Stimulated activated CD8-positive, alpha-beta memory T cell treated with anti-CD3 and anti-CD28 coated beads, Interleukin-7, amount 100 ng/mL, for 1 hour (primary cell): ENCODE results near the gene PWWP2B.

ENCODE experiments used
- DNase-seq, 2 donors: peaks; one replicate each; pipeline ENCODE4 v3.0.0-alpha.2; 2020; ENCODE audit warnings: low read depth in 2 of 2

PWWP2B gene

DNA sequence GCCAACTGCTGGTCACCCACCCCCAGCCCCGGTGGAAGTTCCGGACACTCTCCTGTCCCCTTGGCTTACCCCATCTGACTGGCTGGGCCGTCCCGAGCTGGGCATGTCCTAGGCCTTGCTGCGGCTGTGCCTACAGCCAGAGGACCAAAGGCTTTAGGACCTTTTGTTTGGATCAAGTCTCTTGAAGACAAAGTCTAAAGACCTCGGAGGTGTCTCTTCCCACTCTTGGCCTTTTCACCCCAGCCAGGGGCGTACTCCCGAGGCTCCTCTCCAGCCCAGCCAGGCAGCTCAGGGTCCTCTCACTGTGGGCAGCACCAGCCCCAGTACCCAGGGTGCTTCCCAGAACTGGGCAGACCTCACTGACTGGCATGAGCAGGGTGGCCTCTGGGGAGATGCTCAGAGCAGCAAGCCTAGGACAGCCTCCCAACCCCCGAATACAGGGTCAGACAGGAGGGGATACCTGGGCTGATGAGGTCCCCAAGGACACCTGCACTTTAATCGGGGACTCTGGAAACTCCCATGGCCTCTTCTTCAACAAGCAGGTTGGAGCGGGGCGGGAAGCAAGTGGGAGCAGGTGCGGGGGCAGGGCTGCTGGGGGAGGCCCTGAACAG lies 2.7 kb upstream of the PWWP2B start:
- DNase-seq: no peak

GRCh38 chr10:132394936-132395703 lies 1.9 kb upstream of the PWWP2B start:
- no peak for DNase-seq

GRCh38 chr10:132395704-132396493 lies 1.1 kb upstream of the PWWP2B start:
- no peak for DNase-seq

DNA sequence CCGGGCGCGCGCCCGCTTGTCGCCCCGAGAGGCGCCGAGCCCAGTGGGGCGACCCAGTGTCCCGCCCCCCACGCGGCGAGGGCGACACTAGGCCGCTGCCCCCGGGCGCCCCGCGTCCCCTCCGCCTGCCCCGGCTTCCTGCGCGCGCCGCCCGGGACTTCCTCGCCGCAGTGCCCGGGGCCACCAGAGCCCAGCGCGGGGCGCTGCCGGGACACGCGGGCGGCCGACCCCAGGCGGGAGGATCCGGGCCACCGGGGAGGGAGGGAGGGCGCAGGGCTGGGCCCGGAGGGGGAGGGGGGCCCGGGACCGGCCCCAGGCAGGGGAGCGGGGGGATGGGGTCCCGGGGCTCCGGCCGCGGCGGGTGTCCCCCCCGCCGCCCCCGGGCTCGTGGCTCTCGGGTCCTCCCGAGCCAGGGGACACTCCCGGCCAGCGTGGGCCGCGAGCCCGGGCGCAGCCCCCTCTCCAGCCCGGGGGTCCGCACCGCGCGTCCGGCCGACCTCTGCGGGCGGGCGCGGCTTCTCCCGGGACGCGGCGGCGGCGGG lies 435 bp upstream of the PWWP2B start:
- DNase-seq: peak in 1 of 2 donors; percentile 24

DNA sequence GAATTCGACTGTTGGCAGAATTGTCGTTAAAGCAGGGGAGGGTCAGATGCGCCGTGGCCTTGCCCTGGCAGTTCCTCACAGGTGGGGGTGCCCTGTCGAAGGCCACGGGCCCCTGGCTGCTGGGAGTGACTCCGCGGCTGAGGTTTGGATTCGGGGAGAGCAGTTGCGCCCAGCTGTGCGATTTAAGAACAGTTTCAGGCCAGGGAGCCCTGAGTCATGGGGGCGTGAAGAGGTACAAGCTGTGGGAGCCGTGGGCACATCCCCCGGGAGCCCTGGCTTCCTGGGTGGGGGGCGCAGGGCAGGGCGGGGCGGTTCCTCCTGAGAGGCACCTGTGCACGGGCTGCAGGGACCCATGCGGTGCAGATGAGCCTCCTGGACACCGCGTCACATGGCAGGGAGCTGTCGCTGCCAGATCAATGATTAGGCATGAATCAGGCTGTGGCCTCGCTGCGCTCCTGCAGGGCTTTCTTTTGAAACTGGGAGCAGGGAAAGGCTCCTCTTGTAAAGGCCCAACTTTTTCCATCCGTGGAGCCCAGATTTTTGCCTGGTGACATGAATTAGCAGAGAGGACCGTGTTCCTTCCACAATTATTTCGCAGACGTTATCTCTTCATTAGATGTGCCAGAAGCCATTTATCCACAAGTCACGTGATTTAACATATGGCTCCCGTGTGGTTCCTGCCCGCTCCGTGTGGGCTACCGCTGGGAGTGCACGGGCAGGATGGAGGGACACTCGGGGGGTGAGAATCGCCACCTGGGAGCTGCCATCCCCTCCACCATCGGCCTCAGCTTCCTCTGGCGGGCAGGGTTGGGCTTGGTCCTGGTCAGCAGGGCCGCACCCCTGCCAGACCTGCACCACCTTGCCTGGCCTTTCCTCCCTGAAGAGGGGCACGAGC lies 918 bp downstream of the PWWP2B start:
- no peak for DNase-seq

- DNase-seq: no peak
These were observed 1.6 kb downstream of the PWWP2B start for GRCh38 chr10:132398566-132398991.

DNA sequence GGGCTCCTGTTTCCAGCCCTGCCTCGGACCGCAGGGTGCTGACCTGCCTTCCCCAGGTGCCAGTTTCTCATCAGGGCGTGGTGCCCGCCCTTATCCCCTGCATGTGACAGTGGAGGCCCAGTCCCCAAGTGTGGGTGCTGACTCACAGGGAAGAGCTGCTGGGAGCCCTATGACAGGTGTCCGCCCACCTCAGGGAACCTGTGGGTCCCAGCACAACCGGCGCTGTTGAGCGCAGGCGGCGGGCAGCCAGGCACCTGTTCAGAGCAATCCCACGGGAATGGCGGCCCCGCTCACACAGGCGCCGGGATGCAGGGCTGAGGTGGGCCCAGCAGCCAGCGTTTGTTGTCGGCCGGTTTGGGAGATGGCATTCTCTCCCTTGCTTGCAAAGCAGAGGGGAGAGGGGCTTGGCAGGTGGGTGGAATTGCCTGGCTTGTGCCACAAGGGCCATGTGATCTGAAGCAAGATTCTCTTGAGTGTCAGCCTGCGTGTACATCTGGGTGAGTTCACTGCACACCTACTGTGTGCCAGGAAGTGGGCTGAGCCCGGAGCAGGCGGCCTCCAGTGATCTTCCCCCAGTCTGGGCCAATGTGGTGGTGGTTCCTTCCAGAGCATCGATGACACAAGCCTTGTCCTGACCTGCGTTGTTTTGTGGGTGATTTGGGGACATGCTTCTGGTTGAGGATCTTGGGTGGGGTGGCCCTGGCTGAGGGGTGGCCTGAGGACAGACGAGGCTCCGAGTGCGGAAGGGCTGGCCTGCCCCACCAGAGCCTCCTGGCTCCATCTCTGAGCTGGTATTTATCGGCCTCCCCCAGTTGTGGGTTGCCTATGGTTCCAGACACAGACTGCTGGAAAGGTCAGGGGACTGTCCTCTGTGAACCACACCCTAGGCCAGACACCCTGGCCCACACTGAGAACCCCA lies 2.4 kb downstream of the PWWP2B start:
- DNase-seq: no peak

GRCh38 chr10:132400041-132400546 lies 3.1 kb downstream of the PWWP2B start:
- no peak for DNase-seq

- no peak for DNase-seq
These were observed 3.6 kb downstream of the PWWP2B start for GRCh38 chr10:132400547-132401151.

- DNase-seq: no peak
These were observed 4.6 kb downstream of the PWWP2B start for GRCh38 chr10:132401401-132402118.

- no peak for DNase-seq
These were observed 5.8 kb downstream of the PWWP2B start for GRCh38 chr10:132402781-132403241.

DNA sequence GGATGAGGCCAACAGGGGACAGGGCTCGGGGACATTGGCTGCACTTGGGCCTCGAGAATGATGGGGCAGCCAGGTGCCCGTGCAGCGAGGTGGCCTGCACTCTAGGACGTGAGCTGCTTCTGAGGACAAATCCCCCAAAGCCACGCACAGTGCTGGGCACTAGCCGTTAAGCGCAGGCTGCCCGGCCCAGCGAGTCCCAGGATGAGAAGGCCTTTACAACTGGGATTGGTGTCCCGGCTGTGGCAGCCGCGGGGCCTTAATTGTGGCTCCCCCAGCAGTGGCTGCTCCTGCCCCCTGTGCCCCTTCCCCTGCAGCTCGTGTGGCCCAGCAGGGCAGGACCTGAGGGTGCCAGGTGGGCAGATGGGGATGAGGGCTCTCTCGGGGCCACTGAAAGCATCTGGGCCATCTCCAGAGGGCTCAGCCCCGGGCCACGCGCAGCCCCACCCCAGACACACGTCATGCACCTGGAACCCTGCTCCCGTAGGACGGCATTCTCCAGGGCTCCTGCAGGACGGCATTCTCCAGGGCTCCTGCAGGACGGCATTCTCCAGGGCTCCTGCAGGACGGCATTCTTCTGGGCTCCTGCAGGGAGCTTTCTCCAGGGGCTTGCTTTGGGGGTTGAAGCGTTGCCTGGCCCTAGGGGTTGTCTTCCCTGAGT lies 6.6 kb downstream of the PWWP2B start:
- no peak for DNase-seq

GRCh38 chr10:132404169-132404880 lies 7.3 kb downstream of the PWWP2B start:
- DNase-seq: no peak

DNA sequence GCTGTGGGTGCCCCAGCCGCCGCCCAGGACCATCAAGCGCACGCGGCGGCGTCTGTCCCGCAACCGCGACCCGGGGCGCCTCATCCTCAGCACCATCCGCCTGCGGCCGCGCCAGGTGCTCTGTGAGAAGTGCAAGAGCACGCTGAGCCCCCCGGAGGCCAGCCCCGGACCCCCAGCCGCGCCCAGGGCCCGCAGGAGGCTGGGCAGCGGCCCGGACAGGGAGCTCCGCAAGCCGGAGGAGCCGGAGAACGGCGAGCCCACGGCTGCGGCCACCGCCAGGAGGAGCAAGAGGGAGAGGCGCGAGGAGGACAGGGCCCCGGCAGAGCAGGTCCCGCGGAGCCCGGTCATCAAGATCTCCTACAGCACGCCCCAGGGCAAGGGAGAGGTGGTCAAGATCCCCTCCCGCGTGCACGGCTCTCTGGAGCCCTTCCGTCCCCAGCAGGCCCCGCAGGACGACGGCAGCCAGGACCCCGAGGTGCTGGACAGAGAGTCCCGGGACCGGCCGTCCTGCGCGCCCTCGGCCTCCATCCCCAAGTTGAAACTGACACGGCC lies 8.0 kb downstream of the PWWP2B start:
- no peak for DNase-seq

DNA sequence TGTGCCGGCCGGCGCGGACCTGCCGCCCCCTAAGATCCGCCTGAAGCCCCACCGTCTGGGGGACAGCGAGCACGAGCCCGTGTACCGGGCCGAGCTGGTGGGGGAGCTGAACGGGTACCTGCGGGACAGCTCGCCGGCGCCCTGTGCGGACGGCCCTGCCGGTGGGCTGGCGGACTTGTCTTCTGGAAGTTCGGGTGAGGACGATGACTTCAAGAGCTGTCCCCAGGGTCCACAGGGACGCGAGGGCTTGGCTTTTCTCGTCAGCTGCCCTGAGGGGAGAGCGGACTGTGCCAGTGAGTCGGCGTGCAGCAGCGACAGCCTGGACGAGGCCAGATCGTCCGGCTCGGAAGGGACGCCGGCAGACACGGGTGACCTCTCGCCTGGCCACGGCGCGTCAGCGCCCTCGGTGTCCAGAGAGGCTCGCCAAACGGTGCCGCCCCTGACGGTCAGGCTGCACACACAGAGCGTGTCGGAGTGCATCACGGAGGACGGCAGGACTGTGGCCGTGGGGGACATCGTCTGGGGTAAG lies 8.5 kb downstream of the PWWP2B start:
- no peak for DNase-seq

DNA sequence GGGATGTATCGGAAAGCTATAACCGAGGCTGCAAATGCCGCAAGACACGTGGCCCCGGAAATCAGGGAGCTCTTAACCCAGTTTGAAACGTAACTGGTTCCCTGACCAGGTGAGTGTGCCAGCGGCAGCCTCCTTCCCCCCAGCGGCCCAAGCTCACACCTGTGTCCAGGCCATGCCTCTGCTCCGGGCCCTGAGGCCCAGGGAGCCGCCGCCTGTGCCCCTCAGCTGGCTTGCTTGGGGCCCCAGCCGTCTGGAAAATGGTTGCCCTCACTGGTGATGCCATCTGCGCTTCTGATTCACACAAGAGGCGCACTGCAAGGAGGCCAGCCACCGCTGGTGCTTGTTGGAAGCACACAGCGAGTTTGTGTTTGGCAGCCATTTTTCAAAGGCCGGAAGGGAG lies 9.2 kb downstream of the PWWP2B start:
- DNase-seq: no peak

DNA sequence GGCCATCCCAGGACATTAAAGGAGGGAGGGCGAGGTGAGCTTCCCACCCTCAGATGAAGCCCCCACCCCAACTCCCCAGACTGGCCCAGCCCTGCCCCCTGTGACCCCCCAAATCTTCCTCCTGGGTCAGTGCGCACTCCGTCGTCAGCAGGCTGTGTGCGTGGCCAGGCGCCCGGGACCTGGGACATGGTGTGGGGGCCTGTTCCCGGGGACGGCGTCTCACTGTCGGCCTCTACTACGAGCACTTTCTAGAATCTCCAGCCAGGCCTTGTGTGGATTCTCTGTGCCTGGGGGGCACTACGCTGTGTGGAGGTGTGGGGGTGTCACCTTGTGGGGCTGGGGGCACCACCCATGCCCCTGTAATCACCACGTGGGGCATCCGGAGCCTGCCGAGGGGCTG lies 9.8 kb downstream of the PWWP2B start:
- no peak for DNase-seq
